GM21360 (cell line): ENCODE results near the gene PHF5A.

Experiments used
- ATAC-seq: cut with Tn5 transposase; IDR thresholded peaks from one replicate; pipeline ENCODE4 v1.9.1; 2021; ENCODE audit warnings: mild to moderate bottlenecking, moderate library complexity; ENCODE audit not compliant: unreplicated experiment

PHF5A gene

DNA sequence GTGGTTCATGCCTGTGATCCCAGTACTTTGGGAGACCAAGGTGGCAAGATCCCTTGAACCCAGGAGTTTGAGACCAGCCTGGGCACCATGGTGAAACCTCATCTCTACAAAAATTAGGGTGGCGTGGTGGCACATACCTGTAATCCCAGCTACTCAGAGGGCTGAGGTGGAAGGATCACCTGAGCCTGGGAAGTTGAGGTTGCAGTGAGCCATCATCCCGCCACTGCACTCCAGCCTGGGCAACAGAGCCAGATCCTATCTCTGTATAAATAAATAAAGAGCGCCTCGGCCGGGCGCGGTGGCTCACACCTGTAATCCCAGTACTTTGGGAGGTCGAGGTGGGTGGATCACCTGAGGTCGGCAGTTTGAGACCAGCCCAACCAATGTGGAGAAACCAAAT lies 49.8 kb downstream of the PHF5A start:
- ATAC-seq = no peak

DNA sequence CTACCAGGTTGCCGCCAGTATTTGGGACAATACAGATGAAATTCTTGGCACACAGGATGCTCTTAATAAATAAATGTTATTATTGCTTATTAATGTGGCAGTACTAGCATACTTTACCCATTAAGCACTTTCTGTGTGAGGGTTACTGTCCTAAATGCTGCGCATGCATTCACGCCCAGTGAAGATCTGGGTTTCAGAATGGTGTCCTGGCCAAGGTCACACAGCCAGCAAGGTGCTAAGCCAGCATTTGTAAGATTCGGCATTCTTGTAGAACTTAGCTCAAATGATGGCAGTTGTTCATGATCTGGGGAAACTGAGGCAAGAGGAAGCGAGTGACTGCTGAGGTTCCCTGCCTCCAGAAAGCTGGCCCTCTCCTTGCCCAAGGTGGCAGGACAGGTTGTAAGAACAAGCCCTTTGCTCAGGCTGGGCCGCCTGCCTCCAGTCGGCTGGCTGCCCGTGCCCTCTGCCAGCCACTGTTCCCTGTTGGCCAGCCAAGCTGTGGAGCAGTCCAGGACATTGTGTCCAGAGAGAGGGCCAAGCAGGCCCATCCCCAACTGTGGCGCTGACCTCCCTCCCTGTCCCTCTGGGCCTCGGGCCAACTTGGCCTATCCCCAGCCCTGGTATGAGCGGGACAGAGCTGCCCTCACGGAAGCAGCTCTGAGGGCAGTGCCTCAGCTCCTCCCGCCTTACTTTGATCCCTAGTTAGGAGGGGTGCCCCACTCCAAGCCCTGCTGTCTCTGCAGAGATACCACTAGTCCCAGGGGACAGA lies 50.7 kb downstream of the PHF5A start:
- no peak for ATAC-seq

DNA sequence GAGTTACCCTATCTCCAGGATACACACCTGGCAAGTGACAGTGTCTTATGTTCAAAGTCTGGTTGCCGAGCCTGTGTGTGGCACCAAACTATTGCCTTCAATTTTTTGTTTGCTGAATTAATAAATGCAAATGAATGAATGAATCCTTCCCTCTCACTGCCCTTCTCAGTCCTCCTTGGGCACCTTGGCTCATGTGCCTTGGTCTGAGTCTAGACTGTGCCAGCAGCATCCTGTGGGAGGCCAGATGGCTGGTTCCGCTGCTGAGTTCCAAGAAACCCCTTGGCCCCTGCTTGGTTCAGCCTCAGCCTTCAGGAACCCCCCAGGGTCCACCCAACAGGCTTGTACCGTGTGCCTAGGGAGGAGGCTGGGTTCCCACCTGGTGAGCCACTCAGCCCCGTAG lies 52.9 kb downstream of the PHF5A start:
- ATAC-seq = no peak

DNA sequence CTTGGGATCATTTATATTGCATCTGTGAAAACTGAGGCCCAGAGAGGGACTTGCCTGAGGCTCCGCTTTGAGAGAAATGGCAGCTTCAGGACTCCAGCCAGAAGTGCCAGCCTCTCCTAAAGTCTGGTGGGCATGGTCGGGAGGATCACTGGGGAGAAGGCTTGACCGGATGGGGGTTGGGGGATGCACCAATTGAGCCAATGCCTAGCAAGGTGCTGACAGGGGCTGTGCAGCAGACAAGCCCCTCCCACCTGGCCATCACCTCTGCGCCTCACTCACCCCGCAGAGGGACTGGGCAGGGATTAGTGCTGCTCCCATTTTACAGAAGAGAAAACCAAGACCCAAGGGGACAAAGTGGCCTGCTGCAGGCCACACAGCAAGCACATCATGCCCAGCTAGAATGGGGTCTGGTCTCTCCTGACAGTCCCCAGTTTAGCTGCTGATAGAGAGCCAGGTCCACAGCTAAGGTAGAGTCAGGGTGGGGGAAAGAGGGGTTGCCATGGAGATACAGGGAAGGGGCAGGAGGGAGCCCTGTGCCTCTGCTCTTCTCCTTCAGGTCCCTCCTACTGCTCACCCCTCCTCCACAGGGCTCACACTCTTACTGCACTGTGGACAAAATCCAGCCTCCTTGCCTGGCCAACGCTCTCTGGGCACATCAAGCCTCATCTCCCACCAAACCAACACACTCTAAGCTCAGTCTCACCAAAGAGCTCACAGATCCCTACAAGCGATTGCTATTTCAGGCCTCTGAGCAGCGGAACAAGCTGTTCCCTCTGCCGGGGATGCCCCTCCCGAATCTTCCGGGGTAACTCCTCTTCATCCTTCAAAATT lies 57.3 kb downstream of the PHF5A start:
- no peak for ATAC-seq

- ATAC-seq = no peak
These were observed 58.2 kb downstream of the PHF5A start for GRCh38 chr22:41410311-41410751.
